Neural cell (in vitro differentiated cells): ENCODE measurements around the gene IL36G.

Experiments
- RAD21 ChIP-seq: fragments of 450-650 bp; conservative IDR thresholded peaks from 2 replicates; pipeline ENCODE4 v1.6.1; 2014; ENCODE audit warnings: antibody characterized with exemption, mild to moderate bottlenecking, moderate library complexity
- TF ChIP-seq, protein P1 (sequence below): fragments of 450-650 bp; IDR thresholded peaks from 2 replicates; pipeline ENCODE4 v1.5.1; 2014; ENCODE audit warnings: antibody characterized with exemption, mild to moderate bottlenecking, moderate library complexity; ENCODE audit not compliant: poor library complexity, severe bottlenecking

DNA sequence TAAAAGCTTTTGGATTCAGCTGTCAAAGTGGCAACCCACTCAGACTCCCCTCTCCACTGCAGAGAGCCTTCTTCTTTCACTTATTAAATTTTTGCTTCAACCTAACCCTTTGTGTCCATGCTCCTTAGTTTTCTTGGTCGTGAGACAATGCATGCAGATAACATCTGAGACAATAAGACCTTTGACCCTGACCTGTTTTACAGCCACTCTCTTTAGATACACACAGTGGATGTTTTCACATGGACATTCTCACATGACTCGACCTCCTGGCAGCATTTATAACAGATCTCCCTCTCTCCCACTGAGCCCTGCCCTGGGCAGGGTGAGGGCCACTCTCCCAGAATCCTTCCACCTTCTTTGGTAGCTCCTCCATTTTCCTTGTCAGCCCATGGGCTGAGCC lies 30.4 kb upstream of the IL36G start:
- TF ChIP-seq, protein P1, sequence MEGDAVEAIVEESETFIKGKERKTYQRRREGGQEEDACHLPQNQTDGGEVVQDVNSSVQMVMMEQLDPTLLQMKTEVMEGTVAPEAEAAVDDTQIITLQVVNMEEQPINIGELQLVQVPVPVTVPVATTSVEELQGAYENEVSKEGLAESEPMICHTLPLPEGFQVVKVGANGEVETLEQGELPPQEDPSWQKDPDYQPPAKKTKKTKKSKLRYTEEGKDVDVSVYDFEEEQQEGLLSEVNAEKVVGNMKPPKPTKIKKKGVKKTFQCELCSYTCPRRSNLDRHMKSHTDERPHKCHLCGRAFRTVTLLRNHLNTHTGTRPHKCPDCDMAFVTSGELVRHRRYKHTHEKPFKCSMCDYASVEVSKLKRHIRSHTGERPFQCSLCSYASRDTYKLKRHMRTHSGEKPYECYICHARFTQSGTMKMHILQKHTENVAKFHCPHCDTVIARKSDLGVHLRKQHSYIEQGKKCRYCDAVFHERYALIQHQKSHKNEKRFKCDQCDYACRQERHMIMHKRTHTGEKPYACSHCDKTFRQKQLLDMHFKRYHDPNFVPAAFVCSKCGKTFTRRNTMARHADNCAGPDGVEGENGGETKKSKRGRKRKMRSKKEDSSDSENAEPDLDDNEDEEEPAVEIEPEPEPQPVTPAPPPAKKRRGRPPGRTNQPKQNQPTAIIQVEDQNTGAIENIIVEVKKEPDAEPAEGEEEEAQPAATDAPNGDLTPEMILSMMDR = no peak
- no peak for TF ChIP-seq RAD21
